CMK (cell line): ENCODE measurements around the gene ANKRD11.
"Not testable (repeated sequence)": the region's sequence is repeated elsewhere in the genome, so short reads cannot be mapped to it uniquely, and the experiment has no call there.

Experiments used
- DNase-seq: peaks from one replicate; pipeline ENCODE4 v3.0.0-alpha.2; 2010; ENCODE audit warnings: low read depth

The ANKRD11 gene

GRCh38 chr16:89314357-89314756 lies 176.0 kb downstream of the ANKRD11 start:
- DNase-seq, result no peak

DNA sequence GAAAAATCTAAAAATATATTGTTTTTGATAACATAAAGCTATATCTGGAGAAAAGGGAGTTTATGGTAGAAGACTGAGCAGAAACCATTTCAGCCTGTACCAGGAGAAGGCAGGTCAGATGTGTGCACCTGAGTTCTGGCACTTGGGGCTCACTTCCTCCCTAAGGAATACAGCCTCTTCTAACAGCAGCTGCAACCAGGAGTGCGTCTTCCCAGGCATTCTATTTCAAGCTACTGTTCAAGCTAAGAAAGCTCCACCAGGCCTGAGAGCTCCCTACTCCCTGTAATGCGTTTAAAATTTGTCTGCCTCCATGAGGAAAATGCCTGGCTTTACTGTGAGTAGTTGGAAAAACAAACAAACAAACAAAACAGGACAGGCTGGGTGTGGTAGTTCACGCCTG lies 176.8 kb downstream of the ANKRD11 start:
- no peak for DNase-seq

GRCh38 chr16:89312598-89313299 lies 177.6 kb downstream of the ANKRD11 start:
- no peak for DNase-seq

DNA sequence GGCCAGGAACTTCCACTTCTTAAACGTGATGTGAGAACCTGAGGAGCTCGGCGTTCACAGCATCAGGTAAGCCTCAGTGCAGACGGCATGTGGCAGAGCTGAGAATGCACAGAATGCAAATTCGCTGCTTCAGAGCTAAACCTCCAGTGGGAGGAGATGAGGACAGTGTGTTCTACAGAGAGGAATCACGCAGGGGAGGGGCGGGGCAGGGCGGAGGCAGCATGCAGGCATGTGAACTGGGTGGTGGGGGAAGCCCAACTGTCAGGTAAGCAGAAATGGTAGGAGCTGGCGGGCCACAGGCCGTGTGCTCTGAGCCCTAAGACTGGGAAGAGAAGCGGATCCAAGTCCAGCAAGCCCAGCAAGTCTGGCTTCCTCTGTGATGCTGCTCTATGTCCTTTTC lies 178.2 kb downstream of the ANKRD11 start:
- no peak for DNase-seq

DNA sequence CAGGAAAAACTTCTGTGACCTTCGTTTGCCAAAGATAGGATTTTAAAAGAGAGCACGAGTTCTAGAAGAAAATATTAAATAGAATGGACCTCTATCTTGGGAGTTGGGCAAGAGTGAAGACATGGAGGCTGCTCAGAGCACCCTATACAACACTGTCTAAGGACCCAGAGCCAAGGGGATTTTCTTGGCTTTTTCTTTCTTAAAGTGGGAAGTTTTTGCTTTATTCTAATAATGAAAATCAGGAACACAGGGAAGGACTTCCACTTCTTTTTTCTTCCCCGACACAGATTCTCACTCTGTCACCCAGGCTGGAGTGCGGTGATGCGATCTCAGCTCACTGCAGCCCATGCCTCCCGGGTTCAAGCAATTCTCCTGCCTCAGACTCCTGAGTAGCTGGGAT lies 178.7 kb downstream of the ANKRD11 start:
- DNase-seq, result no peak

GRCh38 chr16:89309438-89310122 lies 180.8 kb downstream of the ANKRD11 start:
- no peak for DNase-seq

- DNase-seq, result no peak
Observed at GRCh38 chr16:89308391-89309333, 181.7 kb downstream of the ANKRD11 start.

DNA sequence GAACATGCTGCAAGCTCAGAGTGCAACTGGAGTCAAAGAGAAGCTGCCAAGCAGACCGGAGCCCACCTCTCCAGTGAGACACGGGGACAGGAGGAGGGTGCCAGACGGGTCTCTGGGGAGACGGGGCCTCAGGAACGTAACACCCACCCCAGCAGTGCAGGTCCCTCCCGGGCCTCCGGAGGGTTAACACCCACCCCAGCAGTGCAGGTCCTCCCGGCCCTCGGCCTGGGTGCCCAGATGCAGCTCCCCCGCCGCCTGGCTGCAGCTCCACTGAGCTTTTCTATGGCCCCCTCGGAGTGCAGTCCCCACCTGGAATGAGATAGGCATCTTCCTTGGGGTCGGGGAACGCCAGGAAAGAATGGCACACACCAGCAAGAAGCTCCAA lies 182.9 kb downstream of the ANKRD11 start:
- no peak for DNase-seq

GRCh38 chr16:89306457-89307420 lies 183.6 kb downstream of the ANKRD11 start:
- not testable (repeated sequence) for DNase-seq

GRCh38 chr16:89304941-89305705 lies 185.2 kb downstream of the ANKRD11 start:
- DNase-seq, result no peak

GRCh38 chr16:89304181-89304851 lies 186.0 kb downstream of the ANKRD11 start:
- DNase-seq, result no peak

- DNase-seq, result no peak
Observed at GRCh38 chr16:89303617-89304016, 186.7 kb downstream of the ANKRD11 start.

- DNase-seq, result no peak
Observed at GRCh38 chr16:89300976-89301360, 189.4 kb downstream of the ANKRD11 start.

DNA sequence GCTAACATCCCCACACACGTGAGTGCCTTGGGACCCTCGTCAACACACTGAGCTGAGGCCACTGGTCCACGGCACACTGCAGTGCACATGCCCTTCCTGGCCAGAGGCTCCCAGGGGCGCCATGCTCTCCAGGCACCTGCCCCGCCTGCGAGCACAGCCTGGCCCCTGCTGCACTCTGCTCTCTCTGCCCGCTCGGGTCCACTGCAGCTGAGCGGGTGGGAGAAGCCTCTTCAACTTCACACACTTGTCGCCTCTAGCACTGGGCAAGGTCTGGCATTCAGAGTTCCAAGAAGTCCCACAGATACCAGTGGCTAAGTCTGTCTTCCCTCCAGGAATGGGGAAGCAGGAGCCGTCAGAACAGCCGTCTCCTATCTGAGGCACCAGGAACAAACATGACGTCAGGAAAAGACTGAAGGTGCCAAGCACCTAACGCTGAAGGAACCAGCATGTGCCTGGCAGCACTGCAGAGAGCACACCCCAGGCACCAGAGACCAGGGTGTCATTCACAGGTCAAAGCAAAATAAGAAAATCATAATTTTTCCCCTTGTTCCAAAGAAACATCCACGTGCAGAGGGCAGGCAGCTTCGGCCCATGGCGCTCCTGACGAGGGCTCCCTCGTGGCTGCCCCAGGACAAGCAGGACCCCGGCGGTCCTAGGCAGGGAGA lies 189.9 kb downstream of the ANKRD11 start:
- DNase-seq, result no peak

- not testable (repeated sequence) for DNase-seq
Observed at GRCh38 chr16:89299357-89300111, 190.8 kb downstream of the ANKRD11 start.

DNA sequence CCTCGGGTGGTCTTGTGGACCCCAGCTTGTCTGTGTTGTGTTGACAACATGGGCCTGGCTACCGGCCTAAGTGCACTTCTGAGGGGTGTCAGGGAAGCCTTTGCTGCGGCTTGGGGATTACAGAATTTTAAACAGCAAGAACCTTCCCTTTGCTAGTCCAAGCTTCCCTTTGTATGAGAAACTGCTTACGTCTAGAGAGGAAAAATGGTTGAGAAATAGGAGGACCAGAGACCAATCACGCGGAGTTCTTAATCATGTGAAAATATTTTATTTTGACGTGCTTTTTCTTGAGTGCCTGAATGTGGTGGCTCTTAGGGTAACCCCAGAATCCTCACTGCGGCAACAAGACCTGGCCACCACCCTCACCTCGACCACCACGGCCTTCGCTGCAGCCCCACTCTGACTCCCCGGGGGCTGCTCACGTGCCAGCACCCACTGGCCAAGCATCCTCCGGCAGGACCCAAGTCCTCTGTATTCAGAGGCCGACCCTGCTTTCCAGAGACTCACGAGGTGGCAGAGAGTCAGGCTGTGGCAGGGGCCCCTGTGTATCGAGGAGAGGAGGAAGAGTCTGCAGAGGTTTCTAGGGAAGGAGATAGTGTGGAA lies 191.6 kb downstream of the ANKRD11 start:
- DNase-seq, result no peak

DNA sequence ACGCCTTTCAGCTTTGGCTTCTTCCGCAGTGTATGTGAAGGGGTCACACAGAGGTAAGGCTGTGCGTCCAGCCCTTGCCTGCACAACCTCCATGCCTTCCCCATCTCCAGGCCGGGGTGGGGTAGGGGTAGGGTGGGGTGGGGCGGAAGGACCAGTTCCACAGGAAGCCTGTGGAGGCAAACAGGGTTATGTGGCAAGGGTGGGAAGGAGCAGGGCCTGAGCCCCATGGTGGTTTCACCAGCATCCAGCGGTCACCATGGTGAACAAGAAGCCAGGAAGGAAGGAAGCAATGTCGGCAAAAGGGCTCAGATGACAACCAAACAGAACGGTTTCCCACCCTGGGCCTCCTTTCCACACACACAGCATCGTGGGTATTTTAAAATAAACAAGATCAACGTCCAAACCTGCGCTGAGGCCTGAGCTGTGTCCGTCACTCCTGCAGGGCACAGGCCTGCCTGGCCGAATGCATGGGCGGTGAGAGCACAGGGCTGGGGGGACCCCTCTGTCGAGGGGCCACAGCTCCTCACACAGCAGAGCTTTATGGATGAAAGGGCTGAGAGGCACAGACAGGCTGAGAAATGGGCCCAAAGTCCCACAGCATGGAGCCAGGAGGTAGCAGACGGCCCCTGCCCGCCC lies 192.3 kb downstream of the ANKRD11 start:
- DNase-seq, result no peak
